Activated CD4-positive, alpha-beta T cell treated with anti-CD3 and anti-CD28 coated beads for 48 hours (primary cell): ENCODE measurements around the gene MECP2.

Source experiments
- DNase-seq: peaks from one replicate; pipeline ENCODE4 v3.0.0-alpha.2; 2020

MECP2 gene

GRCh38 chrX:154115071-154115470 is 17.6 kb upstream of the MECP2 start:
- DNase-seq, result no peak

- DNase-seq, result no peak
Measured at GRCh38 chrX:154114652-154115051, 17.1 kb upstream of the MECP2 start.

GRCh38 chrX:154113729-154114128 is 16.2 kb upstream of the MECP2 start:
- DNase-seq, result no peak

GRCh38 chrX:154098551-154098950 is 1.0 kb upstream of the MECP2 start:
- DNase-seq, result no peak

- DNase-seq, result peak; percentile 71
Measured at GRCh38 chrX:154097003-154097588, 421 bp downstream of the MECP2 start.

- DNase-seq, result peak; percentile 29
Measured at GRCh38 chrX:154096140-154097002, 1.1 kb downstream of the MECP2 start.

GRCh38 chrX:154094833-154095232 is 2.7 kb downstream of the MECP2 start:
- no peak for DNase-seq

- DNase-seq, result no peak
Measured at GRCh38 chrX:154093965-154094364, 3.6 kb downstream of the MECP2 start.

GRCh38 chrX:154092371-154092770 is 5.1 kb downstream of the MECP2 start:
- DNase-seq, result no peak

- DNase-seq, result no peak
Measured at GRCh38 chrX:154091678-154092077, 5.8 kb downstream of the MECP2 start.

GRCh38 chrX:154090731-154091130 is 6.8 kb downstream of the MECP2 start:
- DNase-seq, result no peak

- DNase-seq, result no peak
Measured at GRCh38 chrX:154084449-154085300, 12.8 kb downstream of the MECP2 start.

GRCh38 chrX:154083126-154083517 is 14.4 kb downstream of the MECP2 start:
- no peak for DNase-seq

GRCh38 chrX:154082396-154083125 is 15.0 kb downstream of the MECP2 start:
- DNase-seq, result peak; percentile 22

GRCh38 chrX:154077101-154077500 is 20.4 kb downstream of the MECP2 start:
- no peak for DNase-seq

- DNase-seq, result no peak
Measured at GRCh38 chrX:154074199-154074598, 23.3 kb downstream of the MECP2 start.

GRCh38 chrX:154072192-154072591 is 25.3 kb downstream of the MECP2 start:
- no peak for DNase-seq

- DNase-seq, result no peak
Measured at GRCh38 chrX:154068560-154068959, 29.0 kb downstream of the MECP2 start.

GRCh38 chrX:154064637-154065435 is 32.7 kb downstream of the MECP2 start:
- no peak for DNase-seq

GRCh38 chrX:154063234-154063633 is 34.3 kb downstream of the MECP2 start:
- DNase-seq, result no peak

GRCh38 chrX:154061801-154062200 is 35.7 kb downstream of the MECP2 start:
- DNase-seq, result no peak

GRCh38 chrX:154059729-154060245 is 37.7 kb downstream of the MECP2 start:
- no peak for DNase-seq
